ENCODE measurements around the gene EPC1. TPM values are rescaled to one million over a fixed set of nuclear protein-coding genes. Genes with fewer than 3 reads are reported as not detected.

Gene EPC1
- total RNA-seq, 1 donor from 2014 or later: 31.0 TPM

- TF ChIP-seq, protein P1, sequence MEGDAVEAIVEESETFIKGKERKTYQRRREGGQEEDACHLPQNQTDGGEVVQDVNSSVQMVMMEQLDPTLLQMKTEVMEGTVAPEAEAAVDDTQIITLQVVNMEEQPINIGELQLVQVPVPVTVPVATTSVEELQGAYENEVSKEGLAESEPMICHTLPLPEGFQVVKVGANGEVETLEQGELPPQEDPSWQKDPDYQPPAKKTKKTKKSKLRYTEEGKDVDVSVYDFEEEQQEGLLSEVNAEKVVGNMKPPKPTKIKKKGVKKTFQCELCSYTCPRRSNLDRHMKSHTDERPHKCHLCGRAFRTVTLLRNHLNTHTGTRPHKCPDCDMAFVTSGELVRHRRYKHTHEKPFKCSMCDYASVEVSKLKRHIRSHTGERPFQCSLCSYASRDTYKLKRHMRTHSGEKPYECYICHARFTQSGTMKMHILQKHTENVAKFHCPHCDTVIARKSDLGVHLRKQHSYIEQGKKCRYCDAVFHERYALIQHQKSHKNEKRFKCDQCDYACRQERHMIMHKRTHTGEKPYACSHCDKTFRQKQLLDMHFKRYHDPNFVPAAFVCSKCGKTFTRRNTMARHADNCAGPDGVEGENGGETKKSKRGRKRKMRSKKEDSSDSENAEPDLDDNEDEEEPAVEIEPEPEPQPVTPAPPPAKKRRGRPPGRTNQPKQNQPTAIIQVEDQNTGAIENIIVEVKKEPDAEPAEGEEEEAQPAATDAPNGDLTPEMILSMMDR (IDR thresholded peaks at IDR 0.05; ENCODE audit: unreplicated experiment): no peak
- Mint-ChIP-seq H3K4me1 (ENCODE audit: unreplicated experiment) (peaks cover 2% of the 10 kb centered on the region), H3K27ac (ENCODE audit: unreplicated experiment) (no peak overlapping the region), H3K36me3 (ENCODE audit: low read depth, unreplicated experiment) (no peaks in the 10 kb centered on the region), H3K9me3 (ENCODE audit: unreplicated experiment) (no peaks in the 10 kb centered on the region), H3K4me3 (ENCODE audit: unreplicated experiment) (no peak overlapping the region), H3K27me3 (ENCODE audit: unreplicated experiment) (no peaks in the 10 kb centered on the region)
- DNase-seq (ENCODE audit: low spot score): no peak
Observed at GRCh38 chr10:32375631-32376030, 28.7 kb upstream of the EPC1 start.

DNA sequence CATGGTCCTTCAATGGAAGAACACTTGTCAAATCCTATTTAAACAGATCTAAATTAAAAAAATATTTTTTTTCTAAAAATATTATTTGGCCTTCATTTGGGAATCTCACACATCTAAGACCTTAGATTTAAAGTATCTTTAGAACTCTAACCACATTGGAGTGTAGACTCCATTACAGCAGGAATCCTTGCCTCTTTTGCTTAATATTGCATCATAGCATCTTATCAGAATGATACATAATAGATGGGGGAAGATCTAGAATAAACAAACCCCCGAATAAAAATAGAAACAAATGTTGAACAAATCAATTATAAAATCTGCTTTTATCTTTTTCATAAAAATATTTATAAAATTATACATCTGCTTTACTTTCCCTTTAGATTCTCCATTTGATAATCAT, 27.6 kb upstream of the EPC1 start:
- Mint-ChIP-seq H3K27ac (ENCODE audit: unreplicated experiment) (no peak overlapping the region), H3K27me3 (ENCODE audit: unreplicated experiment) (no peaks in the 10 kb centered on the region), H3K4me3 (ENCODE audit: unreplicated experiment) (no peak overlapping the region), H3K9me3 (ENCODE audit: unreplicated experiment) (no peaks in the 10 kb centered on the region), H3K36me3 (ENCODE audit: low read depth, unreplicated experiment) (no peaks in the 10 kb centered on the region), H3K4me1 (ENCODE audit: unreplicated experiment) (peaks cover 2% of the 10 kb centered on the region)
- no peak for DNase-seq (ENCODE audit: low spot score)
- TF ChIP-seq, protein P1 (IDR thresholded peaks at IDR 0.05; ENCODE audit: unreplicated experiment): no peak

DNA sequence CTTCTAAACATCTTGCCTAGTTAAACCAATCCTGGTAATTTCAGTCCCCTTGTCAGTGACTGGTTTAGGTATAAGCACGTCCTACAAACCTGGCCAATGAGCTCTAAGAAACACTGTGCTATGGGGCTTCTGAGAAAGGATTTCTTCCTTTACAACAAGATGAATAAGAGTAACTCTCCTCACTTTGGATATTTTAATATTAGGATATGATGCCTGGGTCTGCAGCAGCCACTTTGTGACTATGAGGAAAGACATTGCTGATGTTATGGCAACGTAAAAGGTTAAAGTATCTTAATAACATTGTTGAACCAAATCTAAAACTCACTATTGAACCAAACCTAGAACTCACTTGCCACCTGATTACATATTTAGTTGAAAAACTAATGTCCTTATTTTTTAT, 26.5 kb upstream of the EPC1 start:
- H3K4me1 Mint-ChIP-seq (ENCODE audit: unreplicated experiment): peaks cover 2% of the 10 kb centered on the region
- TF ChIP-seq, protein P1 (IDR thresholded peaks at IDR 0.05; ENCODE audit: unreplicated experiment): no peak
- no peak overlapping the region for H3K4me3 Mint-ChIP-seq (ENCODE audit: unreplicated experiment)
- DNase-seq (ENCODE audit: low spot score): no peak
- no peaks in the 10 kb centered on the region for H3K36me3 Mint-ChIP-seq (ENCODE audit: low read depth, unreplicated experiment)
- H3K27me3 Mint-ChIP-seq (ENCODE audit: unreplicated experiment): no peaks in the 10 kb centered on the region
- no peak overlapping the region for H3K27ac Mint-ChIP-seq (ENCODE audit: unreplicated experiment)
- H3K9me3 Mint-ChIP-seq (ENCODE audit: unreplicated experiment): no peaks in the 10 kb centered on the region

DNA sequence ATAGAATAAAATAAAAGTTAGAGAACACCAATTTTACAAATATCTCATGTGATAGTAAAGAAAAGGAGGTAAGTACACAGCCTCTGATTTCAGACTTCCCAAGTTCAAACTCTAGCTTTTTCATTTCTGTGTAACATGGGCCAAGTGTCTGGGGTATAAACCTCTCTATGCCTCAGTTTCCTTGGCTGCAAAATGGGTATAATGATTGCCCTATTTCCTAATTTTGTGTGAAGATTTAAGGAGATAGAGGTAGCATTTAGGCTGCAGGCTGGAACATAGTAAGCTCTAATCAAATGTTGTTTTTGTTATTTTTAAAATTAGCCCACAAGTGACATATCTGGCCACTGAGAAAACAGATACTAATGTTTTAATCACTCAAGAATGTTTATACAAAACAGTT, 26.1 kb upstream of the EPC1 start:
- TF ChIP-seq, protein P1 (IDR thresholded peaks at IDR 0.05; ENCODE audit: unreplicated experiment): no peak
- Mint-ChIP-seq H3K4me3 (ENCODE audit: unreplicated experiment) (no peak overlapping the region), H3K27me3 (ENCODE audit: unreplicated experiment) (no peaks in the 10 kb centered on the region), H3K4me1 (ENCODE audit: unreplicated experiment) (peaks cover 2% of the 10 kb centered on the region), H3K36me3 (ENCODE audit: low read depth, unreplicated experiment) (no peaks in the 10 kb centered on the region), H3K9me3 (ENCODE audit: unreplicated experiment) (no peaks in the 10 kb centered on the region), H3K27ac (ENCODE audit: unreplicated experiment) (no peak overlapping the region)
- DNase-seq (ENCODE audit: low spot score): no peak

- peaks cover 5% of the 10 kb centered on the region for H3K4me1 Mint-ChIP-seq (ENCODE audit: unreplicated experiment)
- TF ChIP-seq, protein P1 (IDR thresholded peaks at IDR 0.05; ENCODE audit: unreplicated experiment): no peak
- H3K9me3 Mint-ChIP-seq (ENCODE audit: unreplicated experiment): no peaks in the 10 kb centered on the region
- H3K27ac Mint-ChIP-seq (ENCODE audit: unreplicated experiment): no peak overlapping the region
- DNase-seq (ENCODE audit: low spot score): no peak
- H3K36me3 Mint-ChIP-seq (ENCODE audit: low read depth, unreplicated experiment): no peaks in the 10 kb centered on the region
- no peak overlapping the region for H3K4me3 Mint-ChIP-seq (ENCODE audit: unreplicated experiment)
- no peaks in the 10 kb centered on the region for H3K27me3 Mint-ChIP-seq (ENCODE audit: unreplicated experiment)
Observed at GRCh38 chr10:32372000-32372875, 25.3 kb upstream of the EPC1 start.

All from endothelial cell (in vitro differentiated cells).